Stimulated activated effector memory CD8-positive, alpha-beta T cell treated with anti-CD3 and anti-CD28 coated beads, Interleukin-12 subunit alpha, Interleukin-12 subunit beta, amount 100 ng/mL, for 72 hours (primary cell): ENCODE data around the gene POU2F2.

Experiments
- ATAC-seq: fragments of 150-1000 bp; cut with Tn5 transposase; 2 replicates; pipeline ENCODE4 v1.10.0; 2021
- DNase-seq, 2 donors: peaks; one replicate each; pipeline ENCODE4 v3.0.0; 2021 to 2022; ENCODE audit warnings: low spot score in 2 of 2
- H3K27ac Mint-ChIP-seq: one replicate; pipeline ENCODE4 v1.8.0; 2022; ENCODE audit warnings: mild to moderate bottlenecking, mixed read lengths
- H3K36me3 Mint-ChIP-seq: one replicate; pipeline ENCODE4 v1.8.0; 2022; ENCODE audit warnings: mild to moderate bottlenecking, mixed read lengths
- H3K4me1 Mint-ChIP-seq: one replicate; pipeline ENCODE4 v1.8.0; 2022; ENCODE audit warnings: mixed read lengths
- H3K4me3 Mint-ChIP-seq: one replicate; pipeline ENCODE4 v1.8.0; 2022; ENCODE audit warnings: mild to moderate bottlenecking, mixed read lengths
- H3K9me3 Mint-ChIP-seq: one replicate; pipeline ENCODE4 v1.8.0; 2022; ENCODE audit warnings: mixed read lengths

POU2F2 gene

DNA sequence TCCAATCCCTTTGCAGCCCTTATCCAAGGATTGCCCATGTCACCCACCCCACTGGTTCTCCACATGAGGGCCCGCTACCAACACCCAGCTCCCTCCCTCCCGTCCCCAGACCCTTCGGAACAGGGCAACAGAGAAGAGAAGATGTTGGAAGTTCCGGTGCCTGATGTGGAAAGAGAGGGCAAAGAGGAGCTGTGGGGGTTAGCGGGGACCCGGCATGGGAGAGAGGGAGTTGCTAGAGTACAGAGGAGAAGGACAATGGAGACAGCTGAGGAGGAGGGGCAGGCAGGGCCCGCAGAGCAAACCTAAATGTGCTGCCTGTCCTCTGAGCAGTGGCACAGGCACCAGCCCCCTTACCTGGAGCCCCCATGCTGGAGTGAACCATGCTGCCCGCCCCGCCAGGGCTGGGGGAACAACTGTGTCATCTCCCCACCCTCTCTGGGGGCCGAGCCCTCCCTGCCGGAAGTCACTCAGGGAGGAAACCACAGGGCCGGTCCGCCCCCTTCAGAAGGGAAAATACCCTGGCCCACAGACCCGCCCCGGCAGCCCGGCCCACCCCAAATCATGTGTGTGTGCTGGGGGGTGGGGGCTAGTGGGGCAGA lies at the start of gene POU2F2:
Gene POU2F2, minus strand, starts transcription at position 417 of the 599 bp plus-strand sequence. Its CDS starts 35 bp downstream, at position 382.
- peak within 1 kb of the TSS; percentile 78 for H3K4me3 Mint-ChIP-seq
- DNase-seq, result peak; percentile 69 to 90
- H3K4me1 Mint-ChIP-seq, result peaks cover 75% of the 10 kb centered on the region
- peak; percentile 85 for ATAC-seq
- no peaks in the 10 kb centered on the region for H3K9me3 Mint-ChIP-seq
- H3K27ac Mint-ChIP-seq, result peak within 1 kb of the TSS; percentile 87
- no peaks in the 10 kb centered on the region for H3K36me3 Mint-ChIP-seq

DNA sequence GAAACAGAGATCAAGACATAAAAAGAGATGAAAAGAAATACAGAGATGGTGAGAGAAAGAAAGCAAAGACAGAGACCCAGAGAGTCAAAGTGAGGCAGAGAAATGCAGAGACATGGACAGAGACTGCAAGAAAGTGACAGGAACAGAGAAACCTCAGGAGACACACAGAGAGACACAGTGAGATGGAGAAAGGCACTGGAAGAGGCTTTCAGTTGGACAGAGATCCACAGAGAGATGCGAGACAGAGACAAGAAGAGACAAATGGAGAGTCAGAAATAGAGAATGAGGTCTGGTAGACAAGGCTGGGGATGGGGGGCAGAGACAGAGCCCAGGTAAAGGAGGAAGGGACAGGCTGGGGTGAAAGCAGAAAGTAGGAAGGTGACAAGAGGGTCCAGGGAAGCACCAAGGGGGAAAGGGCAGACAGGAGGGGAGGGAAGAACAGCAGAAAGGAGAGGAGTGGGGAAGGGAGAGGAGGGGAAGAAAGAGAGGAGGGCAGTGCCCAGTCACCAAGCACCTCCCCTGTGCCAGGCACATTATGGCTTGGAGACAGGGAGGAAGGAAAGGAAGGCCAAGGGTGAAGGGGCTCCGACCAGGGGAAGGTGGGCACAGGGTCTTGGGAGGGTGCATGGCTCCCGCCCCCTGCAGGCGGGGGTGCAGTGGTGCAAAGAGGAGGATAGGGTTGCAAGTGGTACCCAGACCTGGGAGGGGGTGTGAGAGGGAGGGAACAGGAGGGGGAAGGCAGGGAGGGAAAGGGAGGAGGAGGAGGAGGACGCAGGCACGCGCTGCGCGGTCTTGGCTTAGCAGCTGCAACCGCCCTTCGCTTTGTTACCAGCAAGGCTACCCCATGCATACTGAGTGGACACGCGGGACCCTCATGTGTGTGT lies 46.8 kb upstream of the POU2F2 start:
- no peak overlapping the region for H3K27ac Mint-ChIP-seq
- no peak overlapping the region for H3K4me3 Mint-ChIP-seq
- DNase-seq (no peak), ATAC-seq (no peak)
- peaks cover 41% of the 10 kb centered on the region for H3K4me1 Mint-ChIP-seq
- H3K9me3 Mint-ChIP-seq, result no peaks in the 10 kb centered on the region
- H3K36me3 Mint-ChIP-seq, result peaks cover 5% of the 10 kb centered on the region

DNA sequence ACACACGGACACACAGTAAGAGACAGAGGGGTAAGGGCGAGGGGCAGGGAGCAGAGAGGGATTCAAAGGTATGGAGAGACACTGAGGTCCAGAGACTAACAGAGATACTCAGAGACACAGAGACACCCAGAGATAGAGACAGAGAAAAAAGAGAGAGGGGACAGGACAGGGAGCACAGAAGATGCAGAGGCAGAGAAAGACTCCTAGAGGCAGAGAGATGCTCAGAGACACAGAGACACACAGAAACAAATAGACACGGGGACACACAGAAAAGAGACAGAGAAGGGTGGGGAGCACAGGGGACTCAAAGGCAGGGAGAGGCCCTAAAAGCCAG lies 45.4 kb upstream of the POU2F2 start:
- H3K4me1 Mint-ChIP-seq, result peaks cover 28% of the 10 kb centered on the region
- no peaks in the 10 kb centered on the region for H3K36me3 Mint-ChIP-seq
- H3K4me3 Mint-ChIP-seq, result no peak overlapping the region
- H3K9me3 Mint-ChIP-seq, result no peaks in the 10 kb centered on the region
- no peak overlapping the region for H3K27ac Mint-ChIP-seq
- no peak for ATAC-seq
- no peak for DNase-seq

GRCh38 chr19:42176990-42177685 lies 44.9 kb upstream of the POU2F2 start:
- H3K36me3 Mint-ChIP-seq, result no peaks in the 10 kb centered on the region
- DNase-seq (peak; percentile 61 to 81), ATAC-seq (peak; percentile 94)
- no peak overlapping the region for H3K27ac Mint-ChIP-seq
- H3K9me3 Mint-ChIP-seq, result no peaks in the 10 kb centered on the region
- H3K4me3 Mint-ChIP-seq, result no peak overlapping the region
- peaks cover 23% of the 10 kb centered on the region for H3K4me1 Mint-ChIP-seq

- ATAC-seq (peak; percentile 69), DNase-seq (peak; percentile 29 to 67)
- peaks cover 19% of the 10 kb centered on the region for H3K4me1 Mint-ChIP-seq
- H3K4me3 Mint-ChIP-seq, result no peak overlapping the region
- no peaks in the 10 kb centered on the region for H3K9me3 Mint-ChIP-seq
- peak overlapping the region; percentile 21 for H3K27ac Mint-ChIP-seq
- no peaks in the 10 kb centered on the region for H3K36me3 Mint-ChIP-seq
Measured at GRCh38 chr19:42176649-42176989, 44.4 kb upstream of the POU2F2 start.

DNA sequence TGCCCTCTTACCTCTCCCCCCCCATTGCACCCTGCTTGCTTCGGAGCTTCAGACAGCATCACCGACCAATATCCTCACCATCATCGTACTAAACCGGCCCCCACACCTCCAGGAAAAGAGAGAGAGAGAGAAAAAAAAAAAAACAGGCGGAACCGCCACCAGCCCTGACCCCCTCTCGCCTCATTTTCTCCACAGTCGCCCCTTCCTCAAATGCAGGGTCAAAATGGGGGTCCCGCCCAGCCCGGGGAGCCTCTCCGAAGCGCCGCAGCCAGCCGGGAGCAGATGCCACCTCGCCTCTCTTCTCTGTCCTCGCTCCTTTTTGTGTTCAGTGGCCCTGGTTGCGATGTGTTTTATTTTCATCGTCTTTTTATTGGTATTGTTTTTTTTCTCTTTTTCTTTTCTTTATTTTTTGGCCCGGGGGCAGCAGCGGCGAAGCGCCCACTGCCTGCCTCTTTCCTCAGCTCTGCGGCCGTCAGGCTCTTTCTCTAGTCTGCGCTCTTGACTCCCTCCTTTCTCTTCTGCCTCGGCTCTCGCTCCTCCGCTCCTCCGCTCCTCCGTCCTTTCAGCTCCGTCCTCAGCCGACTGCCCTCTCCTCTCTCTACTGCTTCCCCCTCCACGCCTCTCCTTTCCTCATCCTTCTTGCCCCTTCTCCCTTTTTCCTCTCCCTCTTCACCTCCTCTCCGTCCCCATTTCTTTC lies 43.9 kb upstream of the POU2F2 start:
- Mint-ChIP-seq H3K4me3 (no peak overlapping the region), H3K9me3 (no peaks in the 10 kb centered on the region), H3K4me1 (peaks cover 19% of the 10 kb centered on the region), H3K36me3 (no peaks in the 10 kb centered on the region), H3K27ac (peak overlapping the region; percentile 21)
- DNase-seq (peak; percentile 28 to 68), ATAC-seq (peak; percentile 63)

GRCh38 chr19:42174958-42175734 lies 42.9 kb upstream of the POU2F2 start:
- H3K36me3 Mint-ChIP-seq, result no peaks in the 10 kb centered on the region
- no peak overlapping the region for H3K27ac Mint-ChIP-seq
- no peak for ATAC-seq
- peaks cover 19% of the 10 kb centered on the region for H3K4me1 Mint-ChIP-seq
- H3K4me3 Mint-ChIP-seq, result no peak overlapping the region
- no peak for DNase-seq
- H3K9me3 Mint-ChIP-seq, result no peaks in the 10 kb centered on the region

DNA sequence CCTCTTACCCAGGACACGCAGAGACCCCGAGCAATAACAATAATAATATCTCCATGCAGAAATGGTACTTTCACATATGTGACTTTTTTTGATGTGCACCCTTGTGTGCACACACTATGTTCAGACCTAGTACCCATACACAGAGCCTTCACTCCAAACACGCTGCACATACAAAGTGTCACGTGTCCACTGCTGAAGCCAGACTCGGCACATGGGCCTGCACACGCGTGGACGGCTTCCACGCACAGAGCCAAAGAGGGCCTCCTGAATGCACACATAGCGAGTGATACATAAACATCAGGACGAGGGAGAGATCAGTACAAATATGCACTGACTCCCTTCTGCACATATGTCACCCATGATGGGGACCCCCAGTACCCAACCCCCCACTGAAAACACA lies 41.9 kb upstream of the POU2F2 start:
- peaks cover 19% of the 10 kb centered on the region for H3K4me1 Mint-ChIP-seq

GRCh38 chr19:42173695-42174094 lies 41.4 kb upstream of the POU2F2 start:
- ATAC-seq (no peak), DNase-seq (no peak)
- no peak overlapping the region for H3K27ac Mint-ChIP-seq
- H3K36me3 Mint-ChIP-seq, result no peaks in the 10 kb centered on the region
- no peak overlapping the region for H3K4me3 Mint-ChIP-seq
- H3K9me3 Mint-ChIP-seq, result no peaks in the 10 kb centered on the region
- peaks cover 19% of the 10 kb centered on the region for H3K4me1 Mint-ChIP-seq

More for the DNA sequence above, 41.9 kb upstream of the POU2F2 start:
- H3K9me3 Mint-ChIP-seq, result no peaks in the 10 kb centered on the region
- DNase-seq, result no peak
- H3K27ac Mint-ChIP-seq, result no peak overlapping the region
- no peak overlapping the region for H3K4me3 Mint-ChIP-seq
- no peaks in the 10 kb centered on the region for H3K36me3 Mint-ChIP-seq
- ATAC-seq, result no peak

DNA sequence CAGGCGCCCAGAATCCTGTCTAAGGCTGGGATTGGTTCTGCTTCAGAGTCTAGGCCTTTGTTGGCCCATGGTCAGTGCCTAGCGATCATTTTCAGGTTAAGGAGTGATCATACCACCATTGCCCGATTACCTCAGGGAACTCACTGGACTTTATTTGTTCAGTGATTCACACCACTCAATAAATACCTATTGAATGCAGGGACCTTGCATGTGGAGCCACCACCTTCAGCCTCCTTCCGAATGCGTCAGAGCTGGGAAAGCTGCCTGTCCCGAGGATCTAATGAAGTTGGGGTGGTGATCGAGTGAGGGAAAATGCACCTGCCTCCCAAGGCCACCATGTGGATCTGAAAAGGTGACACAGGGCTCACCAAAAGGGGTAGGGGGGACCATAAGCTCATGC lies 40.0 kb upstream of the POU2F2 start:
- Mint-ChIP-seq H3K27ac (no peak overlapping the region), H3K9me3 (no peaks in the 10 kb centered on the region), H3K4me1 (peaks cover 19% of the 10 kb centered on the region), H3K4me3 (no peak overlapping the region), H3K36me3 (no peaks in the 10 kb centered on the region)
- DNase-seq, result no peak
- ATAC-seq, result no peak

GRCh38 chr19:42170715-42171114 lies 38.5 kb upstream of the POU2F2 start:
- ATAC-seq (no peak), DNase-seq (no peak)
- Mint-ChIP-seq H3K36me3 (no peaks in the 10 kb centered on the region), H3K4me3 (no peak overlapping the region), H3K27ac (no peak overlapping the region), H3K4me1 (peaks cover 10% of the 10 kb centered on the region), H3K9me3 (no peaks in the 10 kb centered on the region)

- DNase-seq, result no peak
- H3K27ac Mint-ChIP-seq, result no peak overlapping the region
- peaks cover under 1% of the 10 kb centered on the region for H3K4me1 Mint-ChIP-seq
- no peaks in the 10 kb centered on the region for H3K36me3 Mint-ChIP-seq
- H3K4me3 Mint-ChIP-seq, result no peak overlapping the region
- H3K9me3 Mint-ChIP-seq, result no peaks in the 10 kb centered on the region
- no peak for ATAC-seq
Measured at GRCh38 chr19:42169486-42170413, 37.5 kb upstream of the POU2F2 start.

DNA sequence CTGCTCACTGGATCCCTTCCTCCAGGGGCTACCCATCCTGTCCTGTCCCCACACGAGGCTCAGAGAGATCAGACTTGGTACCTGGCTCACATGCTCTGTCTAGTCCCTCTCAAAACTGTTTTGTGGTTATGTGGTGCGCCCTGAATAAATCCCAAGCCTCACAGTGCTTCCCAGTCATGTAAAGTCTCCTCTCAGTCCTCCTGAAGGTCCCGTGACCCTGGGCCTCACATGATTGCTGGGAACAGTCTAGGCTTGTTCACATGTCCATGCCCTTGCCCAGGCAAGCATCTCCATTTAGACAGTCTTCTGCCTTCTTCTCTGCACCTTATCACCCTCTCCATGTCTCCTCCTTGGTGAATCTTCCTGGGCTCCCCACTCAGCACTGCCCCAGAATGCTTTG lies 36.0 kb upstream of the POU2F2 start:
- no peak for ATAC-seq
- no peak for DNase-seq
- Mint-ChIP-seq H3K36me3 (no peaks in the 10 kb centered on the region), H3K4me3 (no peak overlapping the region), H3K9me3 (no peaks in the 10 kb centered on the region), H3K27ac (no peak overlapping the region), H3K4me1 (no peaks in the 10 kb centered on the region)

GRCh38 chr19:42166316-42166715 lies 34.1 kb upstream of the POU2F2 start:
- ATAC-seq, result no peak
- DNase-seq, result no peak
- peak overlapping the region; percentile 53 for H3K27ac Mint-ChIP-seq
- peaks cover 1% of the 10 kb centered on the region for H3K4me1 Mint-ChIP-seq
- no peaks in the 10 kb centered on the region for H3K36me3 Mint-ChIP-seq
- H3K4me3 Mint-ChIP-seq, result no peak overlapping the region
- no peaks in the 10 kb centered on the region for H3K9me3 Mint-ChIP-seq
